Muscle of leg (tissue), 11 donors: ENCODE measurements around the gene GATAD1. TPM values are rescaled to one million over a fixed set of nuclear protein-coding genes. Genes with fewer than 3 reads are reported as not detected.
"Not testable (repeated sequence)": the region's sequence is repeated elsewhere in the genome, so short reads cannot be mapped to it uniquely, and the experiment has no call there.

Source experiments
- DNase-seq: peaks from one replicate; pipeline ENCODE4 v3.0.0; 2013
- H3K27ac ChIP-seq: one replicate; pipeline ENCODE4 v1.5.1; 2013; ENCODE audit warnings: mild to moderate bottlenecking, low read length, control low read depth
- H3K27me3 ChIP-seq: one replicate; pipeline ENCODE4 v1.6.1; 2013; ENCODE audit warnings: low read length; ENCODE audit not compliant: control insufficient read depth, insufficient read depth
- H3K36me3 ChIP-seq: one replicate; pipeline ENCODE4 v1.6.1; 2013; ENCODE audit warnings: low read length; ENCODE audit not compliant: control insufficient read depth, insufficient read depth
- H3K4me1 ChIP-seq: one replicate; pipeline ENCODE4 v1.6.1; 2013; ENCODE audit warnings: low read length; ENCODE audit not compliant: control insufficient read depth, insufficient read depth
- H3K4me3 ChIP-seq: one replicate; pipeline ENCODE4 v1.5.1; 2013; ENCODE audit warnings: low read length, control low read depth
- H3K9me3 ChIP-seq: replicated peaks from 2 replicates; pipeline ENCODE4 v1.6.1; 2013; ENCODE audit warnings: low read depth, low read length; ENCODE audit not compliant: control insufficient read depth
- WGBS: methylation state at CpG from one replicate; pipeline ENCODE4 v1.1.5; 2013; ENCODE audit warnings: missing lambda C conversion rate; ENCODE audit not compliant: insufficient coverage; 5-methylcytosine and 5-hydroxymethylcytosine counted together
- polyA plus RNA-seq, 8 donors: library from polyadenylated mRNA; unstranded; fragments of 120-200 nt; gene quantifications; one replicate each; pipeline versions ENCODE4 v1.2.1 to v1.2.3, GENCODE V29; 2013; ENCODE audit warnings: inconsistent platforms in 1 of 8, low replicate concordance in 1 of 8; ENCODE audit not compliant: insufficient read length in 8 of 8, insufficient read depth in 1 of 8
- total RNA-seq: library from RNA; stranded (reverse); fragments of 120-200 nt; gene quantifications from one replicate; pipeline ENCODE4 v1.2.4, GENCODE V29; 2013

GATAD1 gene
- total and polyA plus RNA-seq, 9 donors, result 16.9 to 29.1 (median 22.3) TPM

- DNase-seq, result no peak
- H3K27ac ChIP-seq, result no peak overlapping the region
- H3K27me3 ChIP-seq, result no peaks in the 10 kb centered on the region
- no peaks in the 10 kb centered on the region for H3K9me3 ChIP-seq
- 100% methylated on average over 1 of the region's 4 CpGs for WGBS
- peaks cover 20% of the 10 kb centered on the region for H3K36me3 ChIP-seq
- H3K4me3 ChIP-seq, result no peak overlapping the region
- H3K4me1 ChIP-seq, result no peaks in the 10 kb centered on the region
Observed at GRCh38 chr7:92460510-92460909, 13.2 kb downstream of the GATAD1 start.

GRCh38 chr7:92461027-92462003, 14.0 kb downstream of the GATAD1 start:
- whole genome bisulfite sequencing, result 46% methylated on average over 3 of the region's 8 CpGs
- peaks cover 11% of the 10 kb centered on the region for H3K36me3 ChIP-seq

GRCh38 chr7:92462560-92462959, 15.3 kb downstream of the GATAD1 start:
- 93% methylated on average over 1 of the region's 3 CpGs for WGBS
- Histone ChIP-seq H3K36me3 (peaks cover 6% of the 10 kb centered on the region), H3K4me3 (no peak overlapping the region), H3K4me1 (no peaks in the 10 kb centered on the region), H3K27ac (no peak overlapping the region), H3K9me3 (no peaks in the 10 kb centered on the region), H3K27me3 (no peaks in the 10 kb centered on the region)
- DNase-seq, result no peak

More at GRCh38 chr7:92461027-92462003, 14.0 kb downstream of the GATAD1 start:
- no peak overlapping the region for H3K27ac ChIP-seq
- H3K9me3 ChIP-seq, result no peaks in the 10 kb centered on the region
- no peaks in the 10 kb centered on the region for H3K27me3 ChIP-seq
- peak; percentile 22 for DNase-seq
- H3K4me1 ChIP-seq, result no peaks in the 10 kb centered on the region
- no peak overlapping the region for H3K4me3 ChIP-seq

- peaks cover 6% of the 10 kb centered on the region for H3K36me3 ChIP-seq
- no peak for DNase-seq
- 44% methylated on average over 2 of the region's 3 CpGs for WGBS
- H3K27ac ChIP-seq, result no peak overlapping the region
- H3K27me3 ChIP-seq, result no peaks in the 10 kb centered on the region
- no peaks in the 10 kb centered on the region for H3K9me3 ChIP-seq
- no peaks in the 10 kb centered on the region for H3K4me1 ChIP-seq
- H3K4me3 ChIP-seq, result no peak overlapping the region
Observed at GRCh38 chr7:92464515-92464914, 17.2 kb downstream of the GATAD1 start.

- Histone ChIP-seq H3K27ac (no peak overlapping the region), H3K4me1 (no peaks in the 10 kb centered on the region), H3K9me3 (no peaks in the 10 kb centered on the region), H3K4me3 (no peak overlapping the region), H3K27me3 (no peaks in the 10 kb centered on the region), H3K36me3 (peaks cover 6% of the 10 kb centered on the region)
- DNase-seq, result no peak
- WGBS, result no CpG with 5 or more reads among the region's 2 CpGs
Observed at GRCh38 chr7:92466682-92467081, 19.4 kb downstream of the GATAD1 start.

GRCh38 chr7:92468589-92468988, 21.3 kb downstream of the GATAD1 start:
- not testable (repeated sequence) for H3K4me1 ChIP-seq, H3K9me3 ChIP-seq, H3K36me3 ChIP-seq, H3K27me3 ChIP-seq, H3K4me3 ChIP-seq, DNase-seq, H3K27ac ChIP-seq
- WGBS, result 100% methylated on average over 4 of the region's 9 CpGs

GRCh38 chr7:92473989-92474388, 26.7 kb downstream of the GATAD1 start:
- not testable (repeated sequence) for H3K4me3 ChIP-seq, DNase-seq, H3K27ac ChIP-seq, H3K27me3 ChIP-seq, H3K9me3 ChIP-seq, H3K36me3 ChIP-seq, H3K4me1 ChIP-seq
- 95% methylated on average over 8 of the region's 10 CpGs for WGBS

GRCh38 chr7:92475261-92475770, 28.0 kb downstream of the GATAD1 start:
- H3K27me3 ChIP-seq, H3K4me1 ChIP-seq, H3K27ac ChIP-seq, H3K4me3 ChIP-seq, H3K9me3 ChIP-seq, H3K36me3 ChIP-seq, DNase-seq: not testable (repeated sequence)
- WGBS, result 85% methylated on average over 9 of the region's 12 CpGs

GRCh38 chr7:92475851-92476590, 28.7 kb downstream of the GATAD1 start:
- H3K36me3 ChIP-seq, DNase-seq, H3K9me3 ChIP-seq, H3K4me1 ChIP-seq, H3K27me3 ChIP-seq, H3K27ac ChIP-seq, H3K4me3 ChIP-seq: not testable (repeated sequence)
- 100% methylated on average over 1 of the region's 11 CpGs for WGBS

GRCh38 chr7:92477681-92478080, 30.4 kb downstream of the GATAD1 start, which contains the start of gene ERVW-1:
Gene ERVW-1 (minus strand): TSS chr7:92477946. CDS start chr7:92470381, 7,565 bp downstream.
- DNase-seq, H3K4me1 ChIP-seq, H3K4me3 ChIP-seq, H3K9me3 ChIP-seq, H3K36me3 ChIP-seq, H3K27me3 ChIP-seq, H3K27ac ChIP-seq: not testable (repeated sequence)
- WGBS, result 95% methylated on average over 3 of the region's 11 CpGs
